A673 (cell line): Measurements from ENCODE around the gene TANC1.

Source experiments
- CTCF ChIP-seq: fragments of 300-800, 200-600 bp; sonication (generic); conservative IDR thresholded peaks from 2 replicates; pipeline ENCODE4 v1.5.1; 2017; ENCODE audit warnings: low read depth, mild to moderate bottlenecking, antibody characterized with exemption, low read length, moderate library complexity, mixed read lengths
- EZH2 ChIP-seq: fragments of 200-600 bp; sonication (generic); IDR thresholded peaks from 2 replicates; pipeline ENCODE4 v1.6.1; 2017; ENCODE audit warnings: borderline replicate concordance, low read depth, mild to moderate bottlenecking, mixed read lengths, antibody characterized with exemption, low read length; ENCODE audit not compliant: poor library complexity, severe bottlenecking

- TF ChIP-seq EZH2 (no peak), CTCF (no peak)
Measured at GRCh38 chr2:159084384-159085370, 116.2 kb downstream of the TANC1 start.
